M059J (cell line): ENCODE data around the gene SECISBP2. TPM values are rescaled to one million over a fixed set of nuclear protein-coding genes. Genes with fewer than 3 reads are reported as not detected.
"Not testable (repeated sequence)": the region's sequence is repeated elsewhere in the genome, so short reads cannot be mapped to it uniquely, and the experiment has no call there.

Source experiments
- DNase-seq: peaks from one replicate; pipeline ENCODE4 v3.0.0-alpha.2; 2012; ENCODE audit warnings: low read depth
- total RNA-seq: library from RNA; depleted of rRNA; stranded (reverse); fragments of >200 nt; shearing (Covaris generic); gene quantifications from 2 replicates; pipeline ENCODE4 v1.2.3, GENCODE V29; 2014; rRNA removed

SECISBP2 gene
- 21.5 and 22.1 TPM in 2 replicates for total RNA-seq

- DNase-seq: peak; percentile 97
Observed at GRCh38 chr9:89318123-89319014, at the start of gene SECISBP2. SECISBP2 (plus strand) TSS chr9:89318500; CDS start chr9:89318577, 77 bp downstream.

GRCh38 chr9:89273528-89274279 lies 44.6 kb upstream of the SECISBP2 start:
- no peak for DNase-seq

- DNase-seq: peak; percentile 96
Observed at GRCh38 chr9:89274838-89275237, 43.5 kb upstream of the SECISBP2 start.

- not testable (repeated sequence) for DNase-seq
Observed at GRCh38 chr9:89276040-89276439, 42.3 kb upstream of the SECISBP2 start.

GRCh38 chr9:89277043-89277442 lies 41.3 kb upstream of the SECISBP2 start:
- no peak for DNase-seq

- DNase-seq: peak; percentile 65
Observed at GRCh38 chr9:89277454-89277853, 40.8 kb upstream of the SECISBP2 start.

GRCh38 chr9:89278551-89278950 lies 39.7 kb upstream of the SECISBP2 start:
- DNase-seq: no peak

GRCh38 chr9:89278997-89279739 lies 39.1 kb upstream of the SECISBP2 start:
- peak; percentile 68 for DNase-seq

- no peak for DNase-seq
Observed at GRCh38 chr9:89281106-89281505, 37.2 kb upstream of the SECISBP2 start.

- DNase-seq: not testable (repeated sequence)
Observed at GRCh38 chr9:89282248-89282968, 35.9 kb upstream of the SECISBP2 start.

GRCh38 chr9:89284076-89284475 lies 34.2 kb upstream of the SECISBP2 start:
- no peak for DNase-seq

- no peak for DNase-seq
Observed at GRCh38 chr9:89291741-89292140, 26.6 kb upstream of the SECISBP2 start.

- DNase-seq: no peak
Observed at GRCh38 chr9:89293014-89293413, 25.3 kb upstream of the SECISBP2 start.

GRCh38 chr9:89295400-89295799 lies 22.9 kb upstream of the SECISBP2 start:
- no peak for DNase-seq

- peak; percentile 72 for DNase-seq
Observed at GRCh38 chr9:89301996-89302395, 16.3 kb upstream of the SECISBP2 start.

GRCh38 chr9:89304020-89304833 lies 14.1 kb upstream of the SECISBP2 start:
- DNase-seq: no peak

- DNase-seq: no peak
Observed at GRCh38 chr9:89304834-89305188, 13.5 kb upstream of the SECISBP2 start.

GRCh38 chr9:89305868-89306267 lies 12.4 kb upstream of the SECISBP2 start:
- DNase-seq: no peak

- no peak for DNase-seq
Observed at GRCh38 chr9:89309166-89309565, 9.1 kb upstream of the SECISBP2 start.
